GM18909 (cell line): ENCODE results near the gene GABRB1.
A peak's percentile ranks its signal among the peaks of the same experiment; 100 is the strongest.

Experiments
- ATAC-seq: cut with Tn5 transposase; IDR thresholded peaks from one replicate; pipeline ENCODE4 v1.9.1; 2021; ENCODE audit warnings: mild to moderate bottlenecking; ENCODE audit not compliant: unreplicated experiment, poor library complexity

The GABRB1 gene

DNA sequence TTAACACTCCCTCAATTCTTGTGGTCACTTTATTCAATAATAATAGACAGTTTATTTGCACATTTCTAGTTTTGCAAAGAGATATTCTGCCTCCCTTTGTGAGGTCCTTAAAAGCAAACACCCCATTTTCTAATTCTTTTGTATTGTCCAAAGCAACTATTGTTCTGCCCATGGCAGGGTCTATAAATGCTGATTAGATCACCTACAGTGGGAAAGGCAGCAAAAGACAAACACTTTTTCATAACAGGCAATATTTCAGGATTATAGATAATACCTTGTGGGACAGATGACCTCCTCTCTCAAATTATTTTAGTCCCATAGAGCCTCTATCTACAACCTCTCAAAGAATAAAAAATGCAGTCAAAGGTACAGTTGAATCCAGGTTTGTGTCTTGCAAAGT is 403.6 kb downstream of the GABRB1 start:
- ATAC-seq, result no peak

DNA sequence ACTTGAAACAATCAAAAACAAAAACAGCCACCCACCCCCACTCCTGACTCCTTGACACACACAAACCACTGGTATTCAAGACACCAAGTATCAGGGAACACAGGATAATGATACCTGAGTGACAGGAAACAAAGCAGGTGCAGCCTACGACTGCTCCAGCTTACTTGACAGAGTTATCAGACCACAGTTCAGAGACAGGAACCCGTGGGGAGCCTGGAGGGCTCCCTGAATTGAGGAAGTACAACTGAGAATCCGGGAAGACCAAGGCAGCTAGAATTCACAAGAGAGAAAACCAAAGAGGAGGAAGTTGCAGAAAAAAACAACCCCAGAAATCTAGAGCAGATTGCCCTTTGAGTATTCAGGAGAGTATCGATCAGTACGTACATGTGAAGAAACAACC is 411.6 kb downstream of the GABRB1 start:
- peak; percentile 82 for ATAC-seq

DNA sequence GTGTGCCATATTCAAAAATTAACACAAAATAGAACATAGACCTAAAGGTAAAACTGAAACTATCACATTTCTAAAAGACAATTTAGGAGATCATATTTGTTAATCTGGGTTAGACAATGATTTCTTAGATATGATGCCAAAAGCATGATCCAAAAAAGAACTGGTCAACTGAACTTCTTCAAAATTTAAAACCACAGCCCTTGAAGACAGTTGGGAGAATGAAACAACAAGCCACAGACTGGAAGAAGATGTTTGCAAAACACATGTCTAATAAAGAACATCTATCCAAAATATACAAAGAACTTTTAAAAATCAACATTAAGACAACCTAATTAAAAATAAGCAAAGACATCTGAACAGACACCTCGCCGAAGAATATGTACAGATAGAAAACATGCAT is 412.7 kb downstream of the GABRB1 start:
- ATAC-seq, result no peak

DNA sequence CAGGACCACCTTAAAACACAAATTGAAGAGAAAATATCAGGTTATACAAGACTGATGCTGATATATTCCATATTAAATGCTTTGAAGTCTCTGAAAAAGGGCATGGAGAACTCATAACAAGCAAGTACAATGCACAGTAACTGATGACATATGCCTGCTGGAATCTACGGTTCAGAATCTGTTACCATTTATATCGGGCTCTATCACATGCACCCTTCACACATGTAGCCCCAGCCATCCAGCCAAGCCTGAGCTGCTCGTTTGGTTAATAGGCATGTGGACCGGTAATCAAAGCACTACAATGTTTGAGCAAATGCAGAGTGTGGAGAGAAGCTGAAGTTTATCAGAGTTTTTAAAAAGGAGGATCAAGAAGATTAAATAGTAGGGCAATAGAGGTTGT is 420.3 kb downstream of the GABRB1 start:
- no peak for ATAC-seq

DNA sequence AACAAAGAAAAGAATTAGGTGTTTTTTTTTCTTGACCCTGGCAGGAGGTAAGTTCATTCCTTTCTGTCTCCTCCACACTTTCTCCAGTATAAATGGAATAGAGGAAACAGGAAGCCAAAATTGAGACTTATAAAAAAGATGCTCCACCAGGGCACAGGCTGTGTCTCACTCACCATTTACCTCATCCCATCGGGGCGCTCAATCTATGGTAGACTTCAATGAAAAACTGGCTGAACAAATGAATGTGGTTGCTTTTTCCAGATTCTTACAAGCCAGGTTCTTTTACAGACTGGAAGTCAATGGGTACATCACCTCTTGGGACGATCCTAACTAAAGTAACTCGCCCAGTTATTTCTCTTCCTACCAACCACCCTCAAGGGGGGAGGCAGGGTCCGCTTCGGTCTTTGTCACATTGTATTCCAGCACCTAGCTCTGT is 431.4 kb downstream of the GABRB1 start:
- peak; percentile 26 for ATAC-seq

DNA sequence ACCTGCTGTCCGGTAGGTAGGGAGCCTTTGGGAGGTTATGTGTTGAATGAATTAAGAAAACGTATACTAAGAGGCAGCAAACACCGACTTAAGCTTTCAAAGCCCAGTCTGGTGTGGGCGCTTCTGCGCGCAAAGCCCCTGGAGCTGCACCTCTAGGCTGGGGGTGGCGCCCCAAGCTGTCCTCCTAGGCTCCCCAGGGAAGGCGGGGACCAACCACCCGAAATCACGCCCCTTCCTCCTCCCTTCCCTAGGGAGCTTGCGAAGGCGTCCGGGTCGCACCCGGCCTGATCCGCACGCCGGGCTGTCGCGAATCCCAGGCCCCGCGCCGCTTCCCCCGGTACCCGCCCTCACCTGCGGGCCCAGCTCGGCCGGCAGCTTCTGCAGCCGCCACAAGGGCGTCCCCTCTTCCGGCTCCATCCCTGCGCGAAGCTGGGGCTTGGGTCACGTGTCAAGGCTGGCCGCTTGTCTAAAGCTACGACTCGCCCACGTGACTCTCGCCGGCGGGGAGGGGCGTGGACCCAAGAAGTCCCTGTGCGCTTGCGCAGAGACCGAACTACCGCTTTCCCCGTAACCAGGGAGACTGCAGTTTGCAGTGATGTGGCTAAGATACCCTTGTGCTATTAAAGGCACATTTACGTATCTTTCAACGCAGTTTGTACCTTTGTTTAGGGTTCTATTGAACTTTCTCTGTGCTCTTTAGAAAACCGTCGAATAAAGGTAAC is 432.0 kb downstream of the GABRB1 start, which contains the start of gene COMMD8:
Gene COMMD8 (minus strand): TSS at position 468 of the 722 bp plus-strand sequence. CDS start 51 bp downstream, at position 417.
- ATAC-seq, result peak; percentile 95

DNA sequence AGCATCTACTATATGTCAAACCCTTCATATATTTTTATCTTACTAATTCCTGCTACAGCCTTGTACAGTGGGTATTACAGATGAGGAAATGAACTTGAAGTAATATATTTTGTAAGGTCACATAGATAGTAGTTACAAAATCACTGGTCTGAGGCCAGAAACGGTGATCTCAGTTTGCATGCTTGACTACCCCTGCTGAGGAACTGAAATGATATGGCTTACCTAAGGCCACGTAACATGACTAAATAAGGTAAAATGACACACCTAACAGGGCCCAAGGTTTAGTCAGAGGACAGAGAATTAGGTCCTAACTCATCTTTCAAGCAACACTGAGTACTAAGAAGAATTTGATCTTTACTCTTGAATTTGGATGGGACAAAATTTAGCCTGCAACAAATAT is 433.6 kb downstream of the GABRB1 start:
- ATAC-seq, result peak; percentile 31

DNA sequence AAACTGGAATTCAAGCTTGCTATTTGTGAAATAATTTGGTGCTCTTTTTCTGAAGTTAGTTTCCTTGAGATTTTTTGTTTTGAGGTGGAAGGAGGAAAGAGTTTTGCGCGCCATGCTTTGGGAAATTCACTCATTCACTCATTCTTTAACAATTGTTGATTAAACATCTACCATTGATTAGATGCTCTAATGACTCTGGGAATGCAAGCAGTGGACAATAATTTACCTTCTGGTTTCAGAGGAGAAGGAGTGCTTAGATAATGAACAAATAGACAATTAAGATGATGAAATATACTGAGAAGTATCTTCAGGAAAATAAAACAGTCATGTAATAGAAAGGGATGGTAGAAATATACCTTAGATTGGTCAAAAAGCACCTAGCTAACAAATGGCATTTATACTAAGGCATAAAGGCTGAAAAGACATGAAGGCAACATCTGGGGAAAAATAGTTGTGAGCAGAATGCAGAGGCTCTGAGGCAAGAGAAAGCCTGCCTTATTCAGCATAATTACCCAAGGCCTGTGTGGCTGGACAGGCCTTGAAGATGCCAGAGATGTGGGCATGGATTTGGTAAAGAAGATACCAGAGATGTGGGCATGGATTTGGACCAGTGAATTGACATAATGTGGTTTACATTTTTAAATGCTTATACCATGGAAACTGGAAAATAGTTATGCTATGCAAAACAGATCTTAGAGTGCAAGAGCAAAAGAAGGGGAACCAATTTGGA is 434.9 kb downstream of the GABRB1 start:
- ATAC-seq, result no peak

DNA sequence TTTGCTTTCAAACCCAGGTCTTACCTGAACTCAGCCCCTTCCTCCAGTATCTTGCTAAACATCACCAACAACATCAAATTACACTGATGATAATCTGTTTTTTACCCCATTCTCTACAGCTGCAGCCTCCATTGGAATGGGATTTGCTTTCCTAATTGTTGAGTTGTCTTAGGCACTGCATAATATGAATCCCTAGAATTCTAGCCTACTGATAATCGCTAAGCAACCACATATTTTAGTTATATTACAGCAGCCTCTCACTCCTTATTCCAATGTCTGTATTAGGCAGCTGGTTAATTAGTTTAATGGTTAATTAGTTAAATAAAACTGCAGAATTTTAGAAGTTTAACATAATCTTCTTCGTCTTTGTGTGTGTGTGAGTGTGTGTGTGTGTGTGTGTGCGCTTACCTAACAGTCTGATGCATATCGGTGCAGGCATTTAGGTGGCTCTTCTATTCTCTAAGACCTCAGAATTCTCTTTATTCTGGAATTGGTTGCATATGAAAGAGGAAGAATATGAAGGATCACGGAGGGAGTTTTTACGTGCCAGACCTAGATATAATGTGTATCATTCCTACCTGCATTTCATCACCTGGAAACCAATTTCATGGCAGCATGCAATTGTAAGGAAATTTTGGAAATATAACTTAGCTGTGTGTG is 437.5 kb downstream of the GABRB1 start:
- no peak for ATAC-seq

DNA sequence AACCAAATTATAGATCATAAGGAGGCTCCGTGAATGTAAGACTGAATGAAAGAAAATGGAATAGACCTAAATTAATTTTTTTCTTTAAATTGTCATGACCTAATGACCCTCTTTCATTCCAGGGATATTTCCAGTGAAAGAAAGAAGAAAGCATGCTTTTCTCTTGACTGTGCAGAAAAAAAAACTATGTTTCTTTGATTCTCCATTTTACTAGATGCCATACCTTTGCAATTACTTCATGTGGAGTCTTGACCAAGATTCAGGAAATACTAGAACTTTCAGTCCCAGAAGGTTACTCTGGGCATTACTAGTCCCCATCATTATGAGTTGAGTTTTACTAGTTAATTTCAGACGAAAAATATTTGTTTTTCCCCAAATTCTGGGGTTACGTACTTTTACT is 438.6 kb downstream of the GABRB1 start:
- ATAC-seq, result no peak

DNA sequence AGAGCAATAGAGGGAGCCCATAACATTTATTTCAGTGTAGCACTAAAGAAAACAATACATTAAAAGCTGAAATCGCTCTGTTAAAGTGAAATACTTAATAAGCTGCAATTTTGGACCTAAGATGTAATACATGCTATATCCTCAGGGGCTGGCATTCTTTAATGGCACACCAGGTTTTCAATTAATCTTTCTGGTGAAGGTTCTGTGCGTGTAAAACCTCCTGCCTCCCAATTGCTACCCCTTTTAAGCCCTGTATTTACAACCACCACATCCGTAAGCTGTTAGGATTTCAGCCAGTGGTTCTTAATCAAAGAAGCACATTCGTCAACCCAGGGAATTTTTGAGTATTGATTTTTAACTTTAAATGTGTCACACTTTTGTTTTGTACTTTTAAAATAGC is 439.7 kb downstream of the GABRB1 start:
- no peak for ATAC-seq

DNA sequence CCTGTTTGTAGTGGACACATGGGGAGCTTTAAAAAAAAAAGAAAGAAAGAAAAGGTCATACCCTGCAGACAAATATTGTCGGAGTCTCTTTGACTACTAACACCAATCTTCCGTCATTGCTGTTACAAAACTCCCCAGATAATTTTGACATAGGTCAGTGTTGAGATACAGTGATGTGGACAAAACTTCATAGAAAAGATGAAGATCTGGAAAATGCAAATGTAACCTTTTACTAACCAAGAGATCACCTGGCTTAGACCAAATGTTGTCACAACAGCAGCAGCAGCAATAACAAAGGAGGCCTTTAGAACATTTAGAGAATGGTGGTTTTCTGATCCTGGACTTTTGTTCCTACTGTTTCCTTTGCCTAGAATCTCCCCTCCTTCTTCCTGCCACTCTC is 440.2 kb downstream of the GABRB1 start:
- ATAC-seq, result no peak

DNA sequence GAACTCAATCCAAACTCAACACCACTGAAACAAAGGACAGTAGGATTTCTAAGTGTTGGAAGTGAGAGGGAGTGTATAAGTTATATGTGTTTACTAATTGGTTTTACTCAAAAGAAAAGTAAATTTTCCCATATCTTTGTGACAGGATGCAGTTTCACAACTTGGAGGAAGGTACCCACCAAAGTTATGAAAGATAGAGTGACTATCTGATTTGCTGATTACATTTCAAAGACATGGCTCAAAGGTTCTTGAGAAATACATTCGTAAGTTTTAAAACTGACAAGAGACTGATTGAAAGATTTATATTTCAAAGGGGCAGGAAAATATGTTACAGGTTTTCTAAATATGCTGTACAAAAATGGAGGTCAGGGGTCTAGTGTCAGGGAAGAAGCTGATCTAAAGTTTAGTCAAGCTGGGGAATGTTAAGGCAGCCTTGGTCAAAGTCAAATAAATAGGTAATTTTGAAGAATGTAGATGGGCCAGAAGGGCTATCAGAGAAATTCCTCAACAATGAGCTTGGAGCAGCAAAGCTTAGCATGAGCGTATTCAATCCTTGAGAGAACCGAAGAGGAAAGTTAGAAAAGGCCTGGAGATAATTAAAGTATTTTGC is 441.9 kb downstream of the GABRB1 start:
- ATAC-seq, result no peak

DNA sequence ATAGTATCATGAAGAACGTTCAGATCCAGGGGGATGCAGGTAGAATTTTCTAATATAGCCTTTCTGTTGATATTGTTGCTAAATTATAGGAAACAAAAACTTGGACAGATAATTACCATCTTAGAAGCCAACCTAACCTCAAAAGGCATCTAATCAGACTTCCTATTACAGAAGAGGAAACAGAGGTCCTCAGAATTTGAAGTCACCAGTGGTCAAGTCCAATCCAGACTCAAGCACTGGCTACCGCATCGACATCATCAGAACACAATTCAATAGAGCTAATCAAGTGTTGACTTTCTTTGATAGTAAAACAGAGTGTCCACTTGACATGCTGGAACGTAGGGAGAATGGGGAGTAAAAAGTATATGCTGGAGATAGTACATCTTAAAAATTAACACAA is 443.4 kb downstream of the GABRB1 start:
- ATAC-seq, result no peak

DNA sequence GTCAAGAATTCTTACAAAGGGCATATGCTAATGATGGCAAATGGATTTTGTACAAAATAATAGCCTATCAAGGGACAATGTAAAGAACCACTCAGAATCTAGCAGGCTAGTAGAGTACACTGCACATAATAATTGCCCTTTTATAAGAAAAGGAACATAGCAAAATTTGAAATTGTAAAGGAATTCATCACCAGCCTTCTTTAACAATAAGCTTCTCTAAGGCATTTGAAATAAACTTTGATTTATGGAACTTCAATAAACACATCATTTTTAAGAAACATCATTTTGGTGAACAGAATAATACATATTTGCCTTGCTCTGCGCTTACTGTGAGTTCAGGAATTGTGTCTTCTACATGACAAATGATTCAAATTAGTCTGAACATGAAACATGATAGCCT is 444.0 kb downstream of the GABRB1 start:
- no peak for ATAC-seq
